Measurements from ENCODE around the gene PGRMC1. TPM values are rescaled to one million over a fixed set of nuclear protein-coding genes. Genes with fewer than 3 reads are reported as not detected.
A peak's percentile ranks its signal among the peaks of the same experiment; 100 is the strongest.

PGRMC1 gene
- total RNA-seq, 1 donor from 2014 or later = 117 TPM

GRCh38 chrX:119235051-119235511 is 1.0 kb upstream of the PGRMC1 start:
- Histone ChIP-seq H3K4me1 (no peaks in the 10 kb centered on the region), H3K9me3 (no peaks in the 10 kb centered on the region), H3K27ac (peak overlapping the region; percentile 87 to 88), H3K27me3 (no peaks in the 10 kb centered on the region), H3K36me3 (no peaks in the 10 kb centered on the region), H3K4me3 (peak overlapping the region; percentile 71 to 76)
- intact Hi-C loops (cut with DNase I) = loop anchor here (5.0 to 10.0 kb wide), 5 partner anchors 258 to 640 kb away; partner anchors contain the start of genes NDUFA1, NKRF and RNF113A
- TF ChIP-seq CTCF (IDR thresholded peaks at IDR 0.05) = no peak
- DNase-seq (ENCODE audit: low spot score in 2 of 2) = no peak

GRCh38 chrX:119236623-119237561 is 807 bp downstream of the PGRMC1 start:
- Histone ChIP-seq H3K27me3 (no peaks in the 10 kb centered on the region), H3K27ac (peak overlapping the region; percentile 87 to 88), H3K4me3 (peak overlapping the region; percentile 71 to 76), H3K4me1 (no peaks in the 10 kb centered on the region), H3K36me3 (no peaks in the 10 kb centered on the region), H3K9me3 (no peaks in the 10 kb centered on the region)
- intact Hi-C loops (cut with DNase I) = loop anchor here (5.0 to 10.0 kb wide), 5 partner anchors 260 to 638 kb away; partner anchors contain the start of genes NDUFA1, NKRF and RNF113A
- no peak for TF ChIP-seq CTCF (IDR thresholded peaks at IDR 0.05)
- DNase-seq (ENCODE audit: low spot score in 2 of 2) = peak in 1 of 2 donors; percentile 68

GRCh38 chrX:119237562-119237942 is 1.5 kb downstream of the PGRMC1 start:
- no peak for TF ChIP-seq CTCF (IDR thresholded peaks at IDR 0.05)
- Histone ChIP-seq H3K36me3 (no peaks in the 10 kb centered on the region), H3K27me3 (no peaks in the 10 kb centered on the region), H3K9me3 (no peaks in the 10 kb centered on the region), H3K4me3 (peak overlapping the region; percentile 71 to 76), H3K27ac (peak overlapping the region; percentile 87 to 88), H3K4me1 (no peaks in the 10 kb centered on the region)
- no peak for DNase-seq (ENCODE audit: low spot score in 2 of 2)
- intact Hi-C loops (cut with DNase I) = loop anchor here (5.0 to 10.0 kb wide), 5 partner anchors 260 to 637 kb away; partner anchors contain the start of genes NDUFA1, NKRF and RNF113A

GRCh38 chrX:119238557-119238956 is 2.5 kb downstream of the PGRMC1 start:
- no peak for DNase-seq (ENCODE audit: low spot score in 2 of 2)
- intact Hi-C loops (cut with DNase I) = loop anchor here (5.0 to 10.0 kb wide), 5 partner anchors 261 to 636 kb away; partner anchors contain the start of genes NDUFA1, NKRF and RNF113A
- no peak overlapping the region for H3K27ac ChIP-seq
- H3K4me1 ChIP-seq = no peaks in the 10 kb centered on the region
- H3K9me3 ChIP-seq = no peaks in the 10 kb centered on the region
- H3K27me3 ChIP-seq = no peaks in the 10 kb centered on the region
- H3K4me3 ChIP-seq = peak overlapping the region in 1 of 2 donors; percentile 12
- peaks cover under 1 to 3% of the 10 kb centered on the region in 2 donors for H3K36me3 ChIP-seq
- no peak for TF ChIP-seq CTCF (IDR thresholded peaks at IDR 0.05)

- Histone ChIP-seq H3K27ac (peak overlapping the region; percentile 27 to 38), H3K4me1 (no peaks in the 10 kb centered on the region)
These were observed 4.3 kb downstream of the PGRMC1 start for GRCh38 chrX:119240356-119240755.

More at GRCh38 chrX:119240356-119240755, 4.3 kb downstream of the PGRMC1 start:
- Histone ChIP-seq H3K27me3 (no peaks in the 10 kb centered on the region), H3K9me3 (no peaks in the 10 kb centered on the region), H3K36me3 (peaks cover 3 to 4% of the 10 kb centered on the region in 2 donors), H3K4me3 (no peak overlapping the region)
- TF ChIP-seq CTCF (IDR thresholded peaks at IDR 0.05) = no peak
- intact Hi-C loops (cut with DNase I) = no loop called here
- no peak for DNase-seq (ENCODE audit: low spot score in 2 of 2)
